ENCODE measurements around the gene OR10G6. TPM values are rescaled to one million over a fixed set of nuclear protein-coding genes. Genes with fewer than 3 reads are reported as not detected.
"Not testable (repeated sequence)": the region's sequence is repeated elsewhere in the genome, so short reads cannot be mapped to it uniquely, and the experiment has no call there.

Gene OR10G6
- total RNA-seq, 3 donors from 2014 or later = not detected

- Histone ChIP-seq H3K9me3 (no peaks in the 10 kb centered on the region), H3K4me1 (ENCODE audit: low read depth) (no peaks in the 10 kb centered on the region), H3K36me3 (ENCODE audit: low read depth) (no peaks in the 10 kb centered on the region), H3K4me3 (no peak within 1 kb of the TSS)
- TF ChIP-seq, protein P1, sequence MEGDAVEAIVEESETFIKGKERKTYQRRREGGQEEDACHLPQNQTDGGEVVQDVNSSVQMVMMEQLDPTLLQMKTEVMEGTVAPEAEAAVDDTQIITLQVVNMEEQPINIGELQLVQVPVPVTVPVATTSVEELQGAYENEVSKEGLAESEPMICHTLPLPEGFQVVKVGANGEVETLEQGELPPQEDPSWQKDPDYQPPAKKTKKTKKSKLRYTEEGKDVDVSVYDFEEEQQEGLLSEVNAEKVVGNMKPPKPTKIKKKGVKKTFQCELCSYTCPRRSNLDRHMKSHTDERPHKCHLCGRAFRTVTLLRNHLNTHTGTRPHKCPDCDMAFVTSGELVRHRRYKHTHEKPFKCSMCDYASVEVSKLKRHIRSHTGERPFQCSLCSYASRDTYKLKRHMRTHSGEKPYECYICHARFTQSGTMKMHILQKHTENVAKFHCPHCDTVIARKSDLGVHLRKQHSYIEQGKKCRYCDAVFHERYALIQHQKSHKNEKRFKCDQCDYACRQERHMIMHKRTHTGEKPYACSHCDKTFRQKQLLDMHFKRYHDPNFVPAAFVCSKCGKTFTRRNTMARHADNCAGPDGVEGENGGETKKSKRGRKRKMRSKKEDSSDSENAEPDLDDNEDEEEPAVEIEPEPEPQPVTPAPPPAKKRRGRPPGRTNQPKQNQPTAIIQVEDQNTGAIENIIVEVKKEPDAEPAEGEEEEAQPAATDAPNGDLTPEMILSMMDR (IDR thresholded peaks at IDR 0.05) = no peak
- ATAC-seq = no peak
- DNase-seq = no peak
- intact Hi-C loops (cut with DNase I, micrococcal nuclease) = no loop called here
These were observed 31.5 kb upstream of the OR10G6 start, which contains the start of gene OR10G8 for GRCh38 chr11:124026498-124026897. Gene OR10G8, plus strand, starts transcription at chr11:124026798. Its CDS starts 2,825 bp downstream, at chr11:124029623.

DNA sequence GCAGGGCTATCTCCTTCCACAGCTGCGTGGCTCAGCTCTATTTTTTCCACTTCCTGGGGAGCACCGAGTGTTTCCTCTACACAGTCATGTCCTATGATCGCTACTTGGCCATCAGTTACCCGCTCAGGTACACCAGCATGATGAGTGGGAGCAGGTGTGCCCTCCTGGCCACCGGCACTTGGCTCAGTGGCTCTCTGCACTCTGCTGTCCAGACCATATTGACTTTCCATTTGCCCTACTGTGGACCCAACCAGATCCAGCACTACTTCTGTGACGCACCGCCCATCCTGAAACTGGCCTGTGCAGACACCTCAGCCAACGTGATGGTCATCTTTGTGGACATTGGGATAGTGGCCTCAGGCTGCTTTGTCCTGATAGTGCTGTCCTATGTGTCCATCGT lies 20.9 kb upstream of the OR10G6 start:
- ATAC-seq; DNase-seq; H3K9me3 ChIP-seq; H3K4me3 ChIP-seq; intact Hi-C loops (cut with DNase I, micrococcal nuclease); H3K36me3 ChIP-seq (ENCODE audit: low read depth); H3K4me1 ChIP-seq (ENCODE audit: low read depth): not testable (repeated sequence)

DNA sequence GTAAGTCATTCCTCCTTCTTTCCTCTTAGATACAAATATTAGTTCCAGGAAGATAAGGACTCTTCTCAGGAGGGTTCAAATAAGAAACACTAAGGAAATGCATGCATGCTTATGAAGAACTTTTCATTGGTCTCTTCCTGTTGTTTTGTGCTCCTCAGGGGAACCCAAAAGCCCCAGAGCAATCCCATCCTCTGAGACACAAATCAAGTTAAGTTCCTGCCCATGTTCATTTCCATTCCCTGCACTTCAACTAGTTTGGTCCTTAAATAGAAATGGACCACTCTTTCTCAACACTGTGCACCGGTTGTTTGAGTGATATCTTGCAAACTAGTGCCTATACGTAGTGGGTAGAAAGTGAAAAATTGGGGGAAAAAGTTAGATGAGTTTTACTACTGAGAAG lies 17.7 kb upstream of the OR10G6 start, which contains the start of gene OR10G4:
Gene OR10G4 (plus strand): TSS at position 301 of the 400 bp plus-strand sequence. CDS start 2,578 bp downstream, outside the sequence.
- ATAC-seq (no peak), DNase-seq (no peak)
- Histone ChIP-seq H3K36me3 (ENCODE audit: low read depth) (no peaks in the 10 kb centered on the region), H3K4me3 (no peak within 1 kb of the TSS), H3K9me3 (no peaks in the 10 kb centered on the region), H3K4me1 (ENCODE audit: low read depth) (no peaks in the 10 kb centered on the region)
- TF ChIP-seq, protein P1 (IDR thresholded peaks at IDR 0.05) = no peak
- intact Hi-C loops (cut with DNase I, micrococcal nuclease) = no loop called here

DNA sequence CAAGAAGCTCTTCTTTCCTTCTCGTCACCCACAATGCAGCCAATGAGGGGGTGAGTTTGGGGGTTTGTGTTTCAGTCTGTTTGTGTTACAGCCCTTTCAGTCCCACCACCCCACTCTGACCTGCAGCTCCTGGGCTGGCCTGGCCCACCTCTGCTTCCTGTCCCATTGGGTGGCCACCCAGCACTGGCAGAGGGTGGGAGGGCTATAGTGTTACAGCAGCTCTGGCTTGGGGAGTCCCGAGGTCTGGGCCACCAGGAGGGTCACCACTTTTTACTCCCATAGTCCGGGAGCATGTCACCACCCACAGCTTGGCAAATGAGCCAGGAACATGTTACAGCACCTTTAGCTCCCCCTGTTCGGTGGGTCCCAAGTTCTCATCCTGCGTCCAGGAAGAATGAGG lies 15.7 kb downstream of the OR10G6 start:
- Histone ChIP-seq H3K9me3 (no peaks in the 10 kb centered on the region), H3K4me1 (ENCODE audit: low read depth) (no peaks in the 10 kb centered on the region)
- ATAC-seq = no peak

DNA sequence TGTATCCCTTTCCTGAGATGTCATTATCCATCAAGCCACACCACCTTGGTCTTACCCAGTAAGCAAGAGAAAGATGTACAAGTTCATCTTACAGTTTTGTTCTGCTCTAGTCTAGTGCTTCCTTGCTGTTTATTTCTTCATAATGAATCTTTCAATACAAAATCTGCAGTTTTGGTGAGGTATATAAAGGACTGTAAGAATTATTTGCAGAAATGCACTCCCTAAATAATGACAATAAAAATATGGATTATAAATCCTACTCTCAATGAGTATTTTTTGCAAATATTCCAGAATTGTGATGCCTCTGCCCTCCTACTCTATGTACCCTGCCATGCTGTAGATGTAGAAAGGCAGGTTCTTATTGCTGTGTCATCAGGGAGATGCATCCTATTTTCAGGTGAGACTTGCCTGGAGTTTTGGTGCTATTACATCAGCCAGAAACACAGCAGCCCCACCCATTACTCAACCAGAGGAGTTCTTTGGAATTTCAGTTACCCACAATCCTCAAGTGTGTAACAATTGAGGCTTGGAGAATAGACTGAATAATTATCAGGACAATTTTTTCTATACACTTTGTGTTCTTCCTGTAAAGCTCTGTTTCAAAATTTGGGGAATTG lies 17.1 kb downstream of the OR10G6 start, which contains the start of gene OR10S1:
Gene OR10S1 (minus strand): TSS at position 51 of the 617 bp plus-strand sequence. CDS start 117 bp downstream, outside the sequence.
- TF ChIP-seq, protein P1 (IDR thresholded peaks at IDR 0.05) = no peak
- Histone ChIP-seq H3K36me3 (ENCODE audit: low read depth) (no peaks in the 10 kb centered on the region), H3K4me1 (ENCODE audit: low read depth) (no peaks in the 10 kb centered on the region), H3K9me3 (no peaks in the 10 kb centered on the region), H3K4me3 (no peak within 1 kb of the TSS)
- intact Hi-C loops (cut with DNase I, micrococcal nuclease) = no loop called here
- ATAC-seq = no peak
- no peak for DNase-seq

More for the DNA sequence above, 15.7 kb downstream of the OR10G6 start:
- H3K4me3 ChIP-seq = no peak overlapping the region
- DNase-seq = no peak
- intact Hi-C loops (cut with DNase I, micrococcal nuclease) = no loop called here
- TF ChIP-seq, protein P1 (IDR thresholded peaks at IDR 0.05) = no peak
- H3K36me3 ChIP-seq (ENCODE audit: low read depth) = no peaks in the 10 kb centered on the region

GRCh38 chr11:123976770-123977560 lies 18.0 kb downstream of the OR10G6 start:
- TF ChIP-seq, protein P1 (IDR thresholded peaks at IDR 0.05) = no peak
- Histone ChIP-seq H3K4me3 (no peak overlapping the region), H3K36me3 (ENCODE audit: low read depth) (no peaks in the 10 kb centered on the region), H3K4me1 (ENCODE audit: low read depth) (no peaks in the 10 kb centered on the region), H3K9me3 (no peaks in the 10 kb centered on the region)
- intact Hi-C loops (cut with DNase I, micrococcal nuclease) = no loop called here
- ATAC-seq (no peak), DNase-seq (no peak)

Data from mucosa of descending colon (tissue), 3 donors.